Jurkat, Clone E6-1 (cell line): ENCODE measurements around the gene RREB1.

ENCODE experiments used
- DNase-seq: peaks from one replicate; pipeline ENCODE4 v3.0.0-alpha.2; 2011; ENCODE audit warnings: low read depth, low spot score
- H3K4me3 ChIP-seq: 2 replicates; pipeline ENCODE4 v1.5.1; 2011; ENCODE audit warnings: mild to moderate bottlenecking, low read length, control low read depth, moderate library complexity

The RREB1 gene

DNA sequence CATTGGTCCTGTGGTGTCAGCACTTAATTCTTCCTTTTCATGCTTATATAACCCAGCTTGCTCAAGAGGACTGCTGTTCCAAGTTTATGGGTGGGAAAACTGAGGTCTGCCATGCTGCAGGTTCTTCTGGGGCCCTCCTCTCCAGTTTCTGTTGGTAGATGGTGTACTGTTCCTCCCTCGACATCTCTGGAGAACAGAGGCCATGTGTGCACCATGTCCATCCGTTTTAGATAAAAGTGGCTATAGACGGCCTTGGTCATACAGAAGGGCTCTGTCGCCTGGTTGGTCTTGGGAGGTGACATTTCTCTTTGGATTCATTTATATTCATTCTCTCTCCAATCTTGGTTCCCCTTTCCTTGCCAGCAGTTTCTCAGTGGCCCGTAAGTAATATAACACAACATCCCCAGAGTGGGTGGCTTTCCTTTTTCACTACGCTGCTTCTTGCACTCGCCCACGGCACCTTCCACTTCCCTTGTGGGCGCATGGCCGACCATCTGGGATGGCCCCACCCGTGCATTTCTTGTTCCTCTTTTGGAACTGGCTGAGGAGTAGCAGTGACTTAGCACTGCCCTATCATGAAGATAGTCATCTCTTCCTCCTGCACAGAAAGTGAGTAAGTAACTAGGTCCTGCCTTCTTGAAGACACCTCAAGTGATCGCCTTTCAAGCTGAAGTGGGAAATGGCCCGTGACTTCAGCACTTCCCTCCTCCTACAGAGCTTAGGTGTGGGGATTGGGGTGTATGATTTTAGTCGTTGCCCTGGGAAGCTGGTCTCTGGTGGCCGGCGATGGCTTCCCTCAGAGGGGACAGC, 94.2 kb downstream of the RREB1 start:
- DNase-seq: no peak
- no peak overlapping the region for H3K4me3 ChIP-seq

DNA sequence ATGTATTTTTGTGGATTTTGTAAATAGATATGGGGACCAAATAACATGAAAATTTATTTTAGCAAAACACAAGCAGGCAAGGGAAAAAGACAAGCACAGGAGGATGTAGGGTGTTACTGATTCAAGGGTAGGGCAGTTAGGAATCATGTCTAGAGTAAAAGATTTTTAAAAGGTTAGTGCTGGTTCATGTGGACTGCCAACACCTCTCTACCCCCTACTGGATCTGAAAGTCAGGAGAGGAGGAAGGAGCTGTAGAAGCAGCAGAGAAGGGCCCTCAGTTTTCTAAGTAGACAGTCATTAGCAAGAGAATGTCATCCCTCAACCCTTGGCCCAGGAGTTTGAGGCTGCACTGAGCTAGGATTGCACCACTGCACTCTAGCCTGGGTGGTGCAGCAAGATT, 95.2 kb downstream of the RREB1 start:
- H3K4me3 ChIP-seq: no peak overlapping the region
- no peak for DNase-seq

DNA sequence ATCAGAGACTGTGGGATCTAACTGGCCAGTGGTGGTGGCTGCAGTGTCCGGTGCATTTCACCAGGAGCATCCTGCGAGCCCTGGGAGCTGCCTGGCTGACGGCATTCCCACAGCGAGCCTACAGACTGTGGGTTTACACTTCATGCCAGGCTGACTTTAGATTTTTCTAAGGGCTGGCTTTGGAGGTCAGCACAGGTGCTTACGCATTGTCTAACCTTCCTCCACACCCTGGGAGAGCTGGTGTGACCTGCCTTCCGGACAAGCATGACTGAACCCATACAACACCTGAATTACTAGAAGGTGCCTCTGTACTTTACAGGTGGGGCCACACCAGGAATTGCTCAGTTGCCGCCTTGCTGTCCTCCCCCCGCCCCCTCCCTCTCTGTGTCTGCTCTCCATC, 96.2 kb downstream of the RREB1 start:
- no peak overlapping the region for H3K4me3 ChIP-seq
- DNase-seq: no peak

DNA sequence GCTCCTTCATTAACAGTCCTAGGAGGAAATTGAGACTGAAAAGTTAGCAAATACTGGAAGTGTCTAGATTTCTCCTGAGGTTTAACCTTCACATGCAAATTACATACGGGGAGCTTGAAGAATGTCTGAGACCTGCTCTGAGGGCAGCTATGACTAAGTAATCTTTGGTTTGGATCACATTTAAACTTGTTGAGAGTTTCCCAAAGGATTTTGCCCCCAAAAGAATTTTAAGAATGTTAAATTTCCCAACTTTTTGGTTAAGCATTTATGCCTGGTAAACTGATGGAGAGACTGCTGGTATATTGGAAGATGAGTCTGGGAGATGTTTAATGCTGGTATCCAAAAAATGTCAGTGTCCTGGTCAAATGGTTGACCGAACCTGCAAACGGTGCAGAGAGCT, 97.0 kb downstream of the RREB1 start:
- H3K4me3 ChIP-seq: no peak overlapping the region
- DNase-seq: no peak

DNA sequence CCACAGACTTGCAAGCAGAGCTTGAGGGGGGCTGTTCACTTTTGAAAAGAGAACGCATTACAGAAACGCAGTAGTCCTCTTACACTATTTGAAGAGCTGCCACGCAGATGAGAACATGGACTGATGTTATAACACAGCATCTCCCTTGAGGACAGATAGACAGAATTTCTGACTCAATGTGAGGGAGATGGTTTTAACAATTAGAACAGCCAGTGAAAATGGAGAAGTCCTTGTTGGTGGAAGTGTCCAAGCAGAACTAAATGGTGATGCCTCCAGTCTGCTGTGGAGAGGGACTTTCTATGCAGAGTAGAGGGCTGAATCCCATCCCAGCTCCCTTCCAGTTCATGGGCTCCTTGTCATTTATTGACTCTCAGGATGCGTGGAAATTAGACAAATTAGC, 100.0 kb downstream of the RREB1 start:
- H3K4me3 ChIP-seq: no peak overlapping the region

DNA sequence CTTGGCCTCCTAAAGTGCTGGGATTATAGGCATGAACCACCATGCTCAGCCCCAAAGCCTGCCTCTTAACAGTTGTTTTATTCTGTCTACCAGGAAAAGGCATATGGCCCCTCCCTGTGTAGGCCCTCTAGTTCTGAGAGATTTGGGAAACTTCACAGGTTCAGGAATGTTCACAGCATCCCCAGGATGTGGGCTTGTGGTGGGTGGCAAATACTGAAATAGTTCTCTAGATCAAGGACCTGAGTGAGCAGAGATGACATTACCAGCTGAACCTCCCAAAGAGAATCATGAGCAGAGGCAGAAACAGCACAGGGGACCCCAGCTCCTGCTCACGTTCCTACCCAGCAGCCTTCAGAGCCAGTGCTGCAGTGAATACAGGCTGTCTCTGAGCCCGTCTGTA, 105.7 kb downstream of the RREB1 start:
- DNase-seq: no peak
- H3K4me3 ChIP-seq: no peak overlapping the region

More for the DNA sequence above, 100.0 kb downstream of the RREB1 start:
- DNase-seq: no peak

DNA sequence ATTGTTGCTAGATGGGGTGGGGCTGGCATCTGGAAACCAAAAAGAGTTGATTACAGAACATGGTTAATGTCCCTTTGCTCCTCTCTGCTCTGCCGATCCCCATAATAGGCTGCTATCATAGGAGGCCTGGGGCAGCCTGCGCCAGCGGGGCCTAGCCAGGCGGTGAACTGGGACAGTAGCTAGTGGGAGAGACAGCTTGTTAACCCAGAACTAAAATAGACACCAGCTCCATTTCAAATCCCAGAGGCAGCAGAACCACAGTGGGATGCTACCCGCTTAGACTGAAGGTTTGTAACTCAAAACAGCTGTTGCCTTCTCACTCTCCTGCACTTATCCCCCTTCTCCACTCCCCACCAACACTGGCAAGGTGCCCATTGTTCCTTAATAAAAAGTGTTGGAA, 106.7 kb downstream of the RREB1 start:
- no peak for DNase-seq
- H3K4me3 ChIP-seq: no peak overlapping the region

DNA sequence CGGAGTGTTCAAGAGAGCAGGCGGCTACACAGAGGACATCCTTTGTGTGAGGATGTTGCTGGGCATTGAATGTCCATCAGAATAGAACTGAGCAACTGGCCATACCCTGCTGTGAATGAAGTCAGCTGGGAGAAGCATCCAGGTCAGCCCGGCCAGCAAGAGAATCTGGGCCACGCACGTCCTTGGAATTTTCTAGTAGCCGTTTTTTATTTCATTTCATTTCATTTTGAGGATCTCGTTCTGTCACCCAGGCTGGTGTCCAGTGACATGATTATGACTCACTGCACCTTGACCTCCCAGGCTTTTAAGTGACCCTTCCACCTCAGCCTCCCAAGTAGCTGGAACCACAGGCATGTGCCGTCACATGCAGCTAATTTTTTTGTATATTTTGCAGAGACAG, 107.4 kb downstream of the RREB1 start:
- DNase-seq: no peak
- H3K4me3 ChIP-seq: no peak overlapping the region

DNA sequence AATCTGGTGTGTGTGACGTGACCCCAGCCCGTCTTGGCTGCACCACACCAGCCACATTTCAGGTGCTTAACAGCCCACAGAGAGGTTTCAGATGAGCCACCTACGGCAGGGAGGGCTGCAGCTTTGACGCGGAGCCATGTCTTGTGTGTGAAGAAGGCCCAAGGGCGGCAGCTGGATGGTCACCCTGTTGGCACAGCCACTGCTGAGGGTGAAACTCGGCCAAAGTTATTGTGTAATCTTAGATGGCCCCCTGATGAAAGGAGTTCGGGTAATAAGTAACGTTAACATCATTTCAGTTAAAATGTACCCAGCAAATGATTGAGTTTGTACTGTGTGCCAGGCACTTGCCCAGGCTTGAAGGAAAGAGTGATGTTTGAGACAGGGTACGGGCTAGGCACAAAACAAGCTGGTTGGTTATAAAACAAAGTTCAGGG, 108.1 kb downstream of the RREB1 start:
- no peak for DNase-seq
- H3K4me3 ChIP-seq: no peak overlapping the region

DNA sequence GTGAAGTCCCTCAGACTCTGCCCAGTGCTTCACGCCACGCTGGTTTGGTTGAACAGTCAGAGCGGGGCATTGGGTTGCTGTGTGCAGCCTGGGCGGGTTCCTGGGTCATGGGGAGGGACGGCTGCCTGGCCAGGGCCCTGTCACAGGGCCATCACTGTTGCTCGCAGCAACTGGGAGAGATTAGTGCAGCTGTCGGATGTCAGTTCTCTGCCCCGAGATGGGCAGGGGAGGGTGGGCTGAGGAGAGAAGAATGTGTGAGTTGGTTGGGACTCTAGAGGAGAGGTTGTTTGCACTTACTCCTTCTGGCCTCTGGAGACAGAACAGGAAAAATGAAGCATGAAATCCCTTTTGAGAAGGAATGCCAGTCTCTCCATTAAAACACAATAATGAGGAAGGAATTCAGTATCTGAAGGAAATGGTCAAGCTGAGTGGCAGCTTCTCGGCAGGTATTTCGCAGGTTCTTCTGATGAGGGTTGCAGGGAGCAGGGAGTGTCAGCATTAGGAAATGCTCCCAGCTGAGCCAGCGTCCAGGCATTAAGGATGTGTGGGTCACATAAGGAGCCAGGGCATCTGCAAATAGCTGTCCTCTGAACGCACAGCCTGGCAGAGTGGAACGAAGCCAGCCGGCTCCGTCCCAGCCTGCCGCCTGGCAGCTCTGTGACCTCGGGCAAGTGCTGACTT, 109.3 kb downstream of the RREB1 start:
- no peak for DNase-seq
- H3K4me3 ChIP-seq: no peak overlapping the region

DNA sequence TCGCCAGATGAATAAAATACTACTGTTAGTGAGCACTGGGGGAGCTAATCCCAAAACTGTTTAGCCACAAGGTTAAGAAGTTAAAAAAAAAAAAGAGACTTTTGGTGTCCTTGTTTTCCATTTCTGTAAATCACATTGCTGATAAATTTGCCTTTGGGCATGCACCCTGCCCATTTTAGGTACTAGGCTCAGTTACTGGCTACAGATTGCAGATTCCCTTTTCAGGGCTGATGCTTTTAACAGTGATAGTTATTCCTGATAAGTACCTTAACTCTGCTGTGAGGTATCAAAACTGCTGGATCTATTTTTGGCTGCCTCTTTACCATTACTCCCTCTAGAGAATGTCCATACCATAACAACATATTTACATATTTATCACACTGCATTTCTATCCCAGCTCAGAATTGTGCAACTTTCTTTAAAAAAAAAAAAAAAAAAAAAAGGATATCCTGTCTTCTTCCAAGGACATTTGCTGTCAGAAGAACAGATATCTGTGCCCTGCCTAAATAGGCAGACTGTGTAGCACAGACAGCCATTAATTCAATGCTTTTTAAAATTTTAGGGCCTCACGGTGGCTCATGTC, 110.7 kb downstream of the RREB1 start:
- no peak overlapping the region for H3K4me3 ChIP-seq
- no peak for DNase-seq

DNA sequence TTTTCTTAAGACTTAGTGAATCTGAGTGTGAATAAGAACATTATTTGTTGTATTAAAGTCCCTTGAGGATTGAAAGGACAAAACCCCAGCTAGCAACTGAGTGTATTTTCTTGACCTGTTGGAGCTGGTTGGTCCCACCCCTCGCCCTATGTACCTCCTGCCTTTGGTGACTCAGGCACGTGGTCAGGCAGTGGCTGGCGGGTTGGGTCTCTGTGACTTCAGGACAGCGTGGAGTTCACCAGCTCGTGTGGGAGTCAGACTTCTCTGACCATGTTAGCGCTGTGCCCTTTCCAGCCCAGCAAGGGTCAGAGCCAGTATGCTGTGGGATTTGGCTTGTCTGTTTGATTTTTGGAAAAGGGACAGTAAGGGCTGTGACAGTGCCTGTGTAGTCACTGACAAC, 111.5 kb downstream of the RREB1 start:
- DNase-seq: no peak
- H3K4me3 ChIP-seq: no peak overlapping the region

DNA sequence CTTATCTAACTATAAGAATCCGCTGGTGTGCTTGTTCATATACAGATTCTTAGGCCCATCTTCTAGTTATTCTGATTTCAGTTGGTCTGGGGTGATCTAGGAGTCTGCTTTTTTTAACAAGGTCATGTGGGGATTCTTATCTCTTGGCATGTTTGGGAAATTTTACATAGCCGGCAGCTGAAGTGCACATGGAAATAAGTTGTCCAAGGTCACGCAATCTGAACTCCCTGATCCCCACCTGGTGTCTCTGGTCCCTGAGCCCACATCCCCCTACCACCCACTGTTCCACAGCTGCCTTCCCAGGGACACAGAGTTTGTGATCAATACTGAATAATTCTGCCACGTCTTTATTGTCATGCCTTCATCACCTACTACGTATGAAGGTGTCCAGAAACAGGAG, 114.4 kb downstream of the RREB1 start:
- no peak for DNase-seq
- H3K4me3 ChIP-seq: no peak overlapping the region

DNA sequence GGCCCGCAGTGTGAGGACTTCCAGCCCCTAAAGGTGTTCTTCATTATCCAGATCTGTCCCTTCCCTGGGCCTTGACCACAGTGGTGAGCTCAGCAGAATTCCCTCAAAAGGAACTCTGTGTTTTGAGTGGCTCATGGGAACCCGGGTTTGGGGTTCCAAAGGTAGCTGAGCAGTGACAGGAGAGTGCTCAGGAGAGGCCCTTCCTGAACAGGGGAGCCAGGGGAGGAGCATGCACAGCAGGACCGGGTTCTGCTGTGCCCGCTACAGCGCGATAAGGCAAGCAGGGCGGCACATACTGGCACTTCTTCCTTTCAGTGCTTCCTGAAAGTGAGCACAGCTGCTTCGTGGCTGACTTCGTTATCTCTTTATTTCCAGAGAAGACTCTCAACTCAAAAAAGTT, 117.0 kb downstream of the RREB1 start:
- no peak for DNase-seq
- H3K4me3 ChIP-seq: no peak overlapping the region

DNA sequence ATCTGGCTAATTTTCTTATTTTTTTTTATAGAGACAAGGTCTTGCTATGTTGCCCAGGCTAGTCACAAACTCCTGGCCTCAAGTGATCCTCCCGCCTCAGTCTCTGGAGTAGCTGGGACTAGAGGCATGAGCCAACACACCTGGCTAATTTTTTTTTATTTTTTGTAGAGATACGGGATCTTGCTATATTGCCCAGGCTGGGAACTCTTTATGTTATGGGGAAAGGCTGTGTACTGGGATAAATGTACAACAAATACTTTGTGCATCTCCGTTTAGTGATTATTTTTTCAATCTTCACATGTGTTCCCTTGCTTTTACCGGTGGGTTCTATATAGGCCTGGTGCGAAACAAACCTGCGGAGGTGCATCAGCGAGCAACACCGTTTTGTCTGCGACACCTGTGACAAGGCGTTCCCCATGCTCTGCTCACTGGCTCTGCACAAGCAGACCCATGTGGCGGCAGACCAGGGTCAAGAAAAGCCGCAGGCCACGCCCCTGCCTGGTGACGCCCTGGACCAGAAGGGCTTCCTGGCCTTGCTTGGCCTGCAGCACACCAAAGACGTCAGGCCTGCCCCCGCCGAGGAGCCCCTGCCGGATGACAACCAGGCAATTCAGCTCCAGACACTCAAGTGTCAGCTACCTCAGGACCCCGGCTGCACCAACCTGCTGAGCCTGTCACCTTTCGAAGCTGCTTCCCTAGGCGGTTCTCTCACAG, 121.1 kb downstream of the RREB1 start:
- no peak overlapping the region for H3K4me3 ChIP-seq
- no peak for DNase-seq

DNA sequence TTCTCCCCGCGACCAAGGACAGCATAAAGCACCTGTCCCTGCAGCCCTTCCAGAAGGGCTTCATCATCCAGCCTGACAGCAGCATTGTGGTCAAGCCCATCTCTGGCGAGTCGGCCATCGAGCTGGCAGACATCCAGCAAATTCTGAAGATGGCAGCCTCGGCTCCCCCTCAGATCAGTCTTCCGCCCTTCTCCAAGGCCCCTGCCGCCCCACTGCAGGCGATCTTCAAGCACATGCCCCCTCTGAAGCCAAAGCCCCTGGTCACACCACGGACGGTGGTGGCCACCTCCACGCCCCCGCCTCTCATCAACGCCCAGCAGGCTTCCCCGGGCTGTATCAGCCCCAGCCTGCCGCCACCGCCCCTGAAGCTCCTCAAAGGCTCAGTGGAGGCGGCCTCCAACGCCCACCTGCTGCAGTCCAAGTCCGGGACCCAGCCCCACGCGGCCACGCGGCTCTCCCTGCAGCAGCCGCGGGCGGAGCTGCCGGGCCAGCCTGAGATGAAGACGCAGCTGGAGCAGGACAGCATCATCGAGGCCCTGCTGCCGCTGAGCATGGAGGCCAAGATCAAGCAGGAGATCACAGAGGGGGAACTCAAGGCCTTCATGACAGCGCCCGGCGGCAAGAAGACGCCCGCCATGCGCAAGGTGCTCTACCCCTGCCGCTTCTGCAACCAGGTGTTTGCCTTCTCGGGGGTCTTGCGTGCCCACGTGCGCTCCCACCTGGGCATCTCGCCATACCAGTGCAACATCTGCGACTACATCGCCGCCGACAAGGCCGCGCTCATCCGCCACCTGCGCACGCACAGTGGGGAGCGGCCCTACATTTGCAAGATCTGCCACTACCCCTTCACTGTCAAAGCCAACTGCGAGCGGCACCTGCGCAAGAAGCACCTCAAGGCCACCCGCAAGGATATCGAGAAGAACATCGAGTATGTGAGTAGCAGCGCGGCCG, 121.9 kb downstream of the RREB1 start:
- no peak overlapping the region for H3K4me3 ChIP-seq
- no peak for DNase-seq

DNA sequence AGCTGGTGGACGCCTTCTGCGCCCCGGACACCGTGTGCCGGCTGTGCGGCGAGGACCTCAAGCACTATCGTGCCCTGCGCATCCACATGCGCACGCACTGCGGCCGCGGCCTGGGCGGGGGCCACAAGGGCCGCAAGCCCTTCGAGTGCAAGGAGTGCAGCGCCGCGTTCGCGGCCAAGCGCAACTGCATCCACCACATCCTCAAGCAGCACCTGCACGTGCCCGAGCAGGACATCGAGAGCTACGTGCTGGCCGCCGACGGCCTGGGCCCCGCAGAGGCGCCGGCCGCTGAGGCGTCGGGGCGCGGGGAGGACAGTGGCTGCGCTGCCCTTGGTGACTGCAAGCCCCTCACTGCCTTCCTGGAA, 122.5 kb downstream of the RREB1 start:
- no peak overlapping the region for H3K4me3 ChIP-seq
- DNase-seq: no peak

DNA sequence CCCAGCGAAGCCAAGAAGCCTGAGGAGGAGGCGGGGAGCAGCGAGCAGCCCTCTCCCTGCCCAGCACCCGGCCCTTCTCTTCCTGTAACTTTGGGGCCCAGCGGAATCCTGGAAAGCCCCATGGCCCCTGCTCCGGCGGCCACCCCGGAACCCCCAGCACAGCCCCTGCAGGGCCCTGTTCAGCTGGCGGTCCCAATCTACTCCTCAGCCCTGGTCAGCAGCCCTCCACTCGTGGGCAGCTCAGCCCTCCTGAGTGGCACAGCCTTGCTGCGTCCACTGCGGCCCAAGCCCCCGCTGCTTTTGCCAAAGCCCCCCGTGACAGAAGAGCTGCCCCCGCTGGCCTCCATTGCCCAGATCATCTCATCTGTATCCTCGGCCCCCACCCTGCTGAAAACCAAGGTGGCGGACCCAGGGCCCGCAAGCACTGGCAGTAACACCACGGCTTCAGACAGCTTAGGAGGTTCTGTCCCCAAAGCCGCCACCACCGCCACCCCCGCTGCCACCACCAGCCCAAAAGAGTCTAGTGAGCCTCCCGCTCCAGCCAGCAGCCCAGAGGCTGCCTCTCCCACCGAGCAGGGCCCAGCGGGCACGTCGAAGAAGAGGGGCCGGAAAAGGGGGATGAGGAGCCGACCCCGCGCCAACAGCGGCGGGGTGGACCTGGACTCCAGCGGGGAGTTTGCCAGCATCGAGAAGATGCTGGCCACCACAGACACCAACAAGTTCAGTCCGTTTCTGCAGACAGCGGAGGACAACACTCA, 123.4 kb downstream of the RREB1 start:
- no peak for DNase-seq
- H3K4me3 ChIP-seq: no peak overlapping the region
